K562 (cell line): ENCODE data around the gene DCXR. TPM values are rescaled to one million over a fixed set of nuclear protein-coding genes. Genes with fewer than 3 reads are reported as not detected.
A peak's percentile ranks its signal among the peaks of the same experiment; 100 is the strongest.

Source experiments
- ATF6 ChIP-seq: sonication (generic); formaldehyde crosslinking; IDR thresholded peaks from 2 replicates; pipeline ENCODE4 v1.4.0; 2020; ENCODE audit warnings: mild to moderate bottlenecking, missing genetic modification reagents
- CREB3L1 ChIP-seq: fragments of 450-650 bp; IDR thresholded peaks from 2 replicates; pipeline ENCODE4 v1.6.1; 2014; ENCODE audit warnings: low read depth, mild to moderate bottlenecking, moderate library complexity, borderline replicate concordance
- E4F1 ChIP-seq: fragments of 250-450 bp; sonication (Bioruptor Pico); IDR thresholded peaks from 2 replicates; pipeline ENCODE4 v1.5.0; 2021; ENCODE audit warnings: mild to moderate bottlenecking, borderline replicate concordance
- HDAC8 ChIP-seq: fragments of 450-650 bp; IDR thresholded peaks from 2 replicates; pipeline ENCODE4 v1.6.1; 2016; ENCODE audit warnings: mild to moderate bottlenecking, missing genetic modification characterization, moderate library complexity, missing compliant biosample characterization
- HMGN3 ChIP-seq: IDR thresholded peaks from 2 replicates; pipeline ENCODE4 v1.6.1; 2011; ENCODE audit warnings: borderline replicate concordance, low read depth, mild to moderate bottlenecking, mixed read lengths, low read length; ENCODE audit not compliant: insufficient read length; ENCODE audit errors: extremely low read depth
- KAT8 ChIP-seq: fragments of 450-650 bp; IDR thresholded peaks from 2 replicates; pipeline ENCODE4 v1.6.1; 2016; ENCODE audit warnings: low read depth, mild to moderate bottlenecking
- MTA2 ChIP-seq: fragments of 450-650 bp; IDR thresholded peaks from 2 replicates; pipeline ENCODE4 v1.6.1; 2016; ENCODE audit warnings: low read depth
- REST ChIP-seq, 2 experiments: fragments of 450-650 bp; formaldehyde crosslinking in 1 of 2; IDR thresholded peaks; 2 replicates each; pipeline versions ENCODE4 v1.4.0 to v1.6.1; 2014 to 2020; ENCODE audit warnings: mild to moderate bottlenecking in 2 of 2, borderline replicate concordance in 1 of 2, low read depth in 1 of 2
- RNF2 ChIP-seq: sonication (generic); IDR thresholded peaks from 2 replicates; pipeline ENCODE4 v1.6.1; 2016
- ZBTB7A ChIP-seq: IDR thresholded peaks from 2 replicates; pipeline ENCODE4 v1.6.1; 2011; ENCODE audit warnings: low read depth, mild to moderate bottlenecking, low read length, moderate library complexity, borderline replicate concordance; ENCODE audit not compliant: control insufficient read depth
- ZNF699 ChIP-seq: fragments of 250-450 bp; sonication (Bioruptor Pico); IDR thresholded peaks from 2 replicates; pipeline ENCODE4 v1.8.0; 2021; ENCODE audit warnings: mild to moderate bottlenecking, moderate library complexity; ENCODE audit not compliant: insufficient replicate concordance
- ZSCAN32 ChIP-seq: fragments of 450-650 bp; formaldehyde crosslinking; IDR thresholded peaks from 2 replicates; pipeline ENCODE4 v1.4.0; 2020; ENCODE audit warnings: mild to moderate bottlenecking, moderate library complexity
- polyA plus RNA-seq, 8 experiments: library from polyadenylated mRNA; depleted of rRNA in 4 of 8; stranded (reverse) in 5 of 8; unstranded in 3 of 8; fragments of >200 nt; fragmentation: Nextera tagmentation in 2 of 8; fragmentation: Illumina TruSeq in 1 of 8; extraction: Ambion mirVana in 2 of 8; extraction: Trizol in 1 of 8; gene quantifications; 2 replicates each; pipeline versions ENCODE4 v1.2.1 to v1.2.3, GENCODE V29; 2011 to 2014; ENCODE audit warnings: inconsistent platforms in 1 of 8, missing spikeins in 1 of 8
- total RNA-seq, 7 experiments: library from RNA; depleted of rRNA in 6 of 7; stranded (reverse); fragments of >200 nt in 6 of 7; fragmentation: Illumina TruSeq in 2 of 7; extraction: Trizol in 2 of 7; gene quantifications; 2 replicates each; pipeline versions ENCODE4 v1.2.1 to v1.2.3, GENCODE V29; 2011 to 2021; ENCODE audit warnings: low replicate concordance in 1 of 7

DCXR gene
- total and polyA plus RNA-seq, 9 of the 15 experiments (the other 6 are each of a cell fraction or from before 2014, with no cell fraction given): 21.3 to 274 (median 156) TPM

- TF ChIP-seq REST (IDR thresholded peaks at IDR 0.05; ENCODE audit: borderline replicate concordance) (no peak), REST (CRISPR knock-in tag; IDR thresholded peaks at IDR 0.05; ENCODE audit: low read depth) (0 out of 2 replicates have a peak, but pooled peaks have one; percentile 65), ZSCAN32 (no peak), MTA2 (peak; percentile 58), ZBTB7A (peak; percentile 95), HDAC8 (peak; percentile 90), RNF2 (peak; percentile 49; the same call in 1 of the 2 replicates), ZNF699 (no peak), KAT8 (no peak), E4F1 (CRISPR knock-in tag) (no peak), HMGN3 (peak; percentile 94), ATF6 (CRISPR knock-in tag) (no peak), CREB3L1 (0 out of 2 replicates have a peak, but pooled peaks have one; percentile 59)
Measured at GRCh38 chr17:82065638-82066303, 28.3 kb upstream of the DCXR start, which contains the start of gene DUS1L (continued).
